H4 (cell line): Measurements from ENCODE around the gene ZNF341. TPM values are rescaled to one million over a fixed set of nuclear protein-coding genes. Genes with fewer than 3 reads are reported as not detected.
"Not testable (repeated sequence)": the region's sequence is repeated elsewhere in the genome, so short reads cannot be mapped to it uniquely, and the experiment has no call there.

ENCODE experiments used
- DNase-seq: peaks from one replicate; pipeline ENCODE4 v3.0.0-alpha.2; 2015; ENCODE audit warnings: low spot score
- total RNA-seq: library from RNA; depleted of rRNA; stranded (reverse); fragments of >200 nt; shearing (Covaris generic); gene quantifications from 2 replicates; pipeline ENCODE4 v1.2.3, GENCODE V29; 2014

The ZNF341 gene
- total RNA-seq, 1 experiment from 2014 or later, result 0.81 TPM

DNA sequence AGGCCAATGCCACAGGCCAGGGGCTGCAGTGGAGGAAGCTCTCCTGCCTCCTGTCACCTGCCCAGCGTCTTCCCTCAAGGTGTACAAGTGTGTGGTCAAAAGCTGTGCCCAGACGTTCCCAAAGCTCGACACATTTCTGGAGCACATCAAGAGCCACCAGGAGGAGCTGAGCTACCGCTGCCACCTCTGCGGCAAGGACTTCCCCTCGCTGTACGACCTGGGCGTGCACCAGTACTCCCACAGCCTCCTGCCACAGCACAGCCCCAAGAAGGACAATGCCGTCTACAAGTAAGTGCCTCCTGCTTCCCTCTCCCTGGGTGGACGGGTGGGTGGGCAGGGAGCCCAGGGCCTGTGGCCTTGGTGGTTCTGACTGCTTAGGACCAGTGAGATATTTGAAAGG is 38.2 kb downstream of the ZNF341 start:
- DNase-seq, result no peak

DNA sequence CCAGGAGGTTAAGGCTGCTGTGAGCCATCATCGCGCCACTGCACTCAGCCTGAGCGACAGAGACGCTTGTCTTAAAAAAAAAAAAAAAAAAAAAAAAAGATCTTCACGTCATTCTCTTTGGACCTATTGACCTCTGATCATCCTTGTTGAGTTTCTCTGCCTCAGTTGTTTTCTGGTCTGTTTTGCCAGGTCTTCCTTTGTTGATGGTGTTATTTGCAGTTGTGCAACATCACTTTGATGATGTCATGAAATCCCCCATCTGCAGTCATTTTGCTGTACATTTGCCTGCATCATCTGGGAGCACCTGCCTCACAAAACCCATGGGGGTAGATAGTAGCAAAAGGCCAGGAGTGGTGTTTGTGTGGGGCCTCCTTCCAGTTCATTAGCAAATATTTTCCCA is 40.1 kb downstream of the ZNF341 start:
- DNase-seq, result no peak

DNA sequence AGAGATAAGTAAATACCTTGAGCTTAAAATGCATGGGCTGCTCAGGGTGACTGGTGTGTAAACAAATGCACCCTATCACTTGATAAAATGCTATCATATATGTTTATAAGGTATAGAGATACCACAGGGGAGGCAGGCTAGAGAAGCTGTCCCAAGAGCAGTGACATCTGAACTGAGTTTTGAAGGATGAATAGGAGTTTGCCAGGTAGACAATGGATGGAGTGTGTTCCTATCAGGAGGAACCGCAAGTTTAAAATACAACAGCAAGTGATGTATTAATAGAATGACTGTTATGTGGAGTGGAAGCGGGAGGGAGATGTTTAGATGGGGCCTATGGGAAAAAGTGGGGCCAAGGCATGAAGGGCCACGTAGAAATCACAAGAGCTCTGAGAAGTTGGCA is 40.6 kb downstream of the ZNF341 start:
- no peak for DNase-seq

DNA sequence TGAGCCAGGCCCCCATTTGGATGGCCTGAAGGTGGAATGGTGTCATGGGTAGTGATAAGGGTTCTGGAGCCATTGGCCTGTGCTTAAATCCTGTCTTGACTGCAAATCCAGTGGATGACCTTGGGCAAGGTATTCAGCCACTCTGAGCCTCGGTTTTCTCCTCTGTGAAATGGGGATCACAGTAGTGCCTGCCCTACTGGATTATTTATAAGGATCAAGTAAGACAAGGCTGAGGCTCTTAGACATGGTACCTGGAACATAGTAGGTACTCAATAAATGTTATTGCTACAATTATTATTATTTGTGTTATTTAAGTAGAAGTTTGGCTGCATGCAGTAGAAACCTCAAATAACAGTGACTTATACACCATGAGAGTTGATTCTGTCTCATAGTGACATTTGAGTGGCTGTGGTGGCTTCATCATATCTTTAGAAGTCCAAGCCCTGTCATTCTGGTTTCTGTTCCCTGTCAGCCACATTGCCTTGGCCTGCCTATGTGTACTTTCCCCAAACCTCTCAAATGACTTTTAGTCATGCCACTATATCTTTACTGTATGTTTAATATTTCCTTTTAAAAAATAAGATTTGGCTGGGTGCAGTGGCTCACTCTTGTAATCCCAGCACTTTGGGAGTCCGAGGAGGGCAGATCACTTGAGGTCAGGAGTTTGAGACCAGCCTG is 41.8 kb downstream of the ZNF341 start:
- no peak for DNase-seq

DNA sequence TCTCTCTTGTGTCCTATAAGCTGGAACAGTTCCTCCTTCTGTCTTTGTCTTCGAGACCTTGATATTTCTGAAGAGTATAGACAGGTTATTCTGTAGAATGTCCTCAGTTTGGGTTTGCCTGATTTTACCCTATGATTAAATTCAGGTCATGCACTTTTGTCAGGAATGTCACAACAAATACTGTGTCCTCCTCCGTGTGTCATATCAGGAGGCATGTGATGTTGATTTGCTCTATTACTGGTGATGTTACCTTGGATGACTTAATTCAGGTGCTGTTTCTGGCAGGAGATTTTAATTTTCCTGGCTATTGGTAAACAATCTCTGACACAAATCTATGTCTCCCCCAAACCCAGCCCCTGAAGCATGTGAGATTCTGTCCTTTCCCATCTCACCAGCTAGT is 46.0 kb downstream of the ZNF341 start:
- DNase-seq, result no peak

DNA sequence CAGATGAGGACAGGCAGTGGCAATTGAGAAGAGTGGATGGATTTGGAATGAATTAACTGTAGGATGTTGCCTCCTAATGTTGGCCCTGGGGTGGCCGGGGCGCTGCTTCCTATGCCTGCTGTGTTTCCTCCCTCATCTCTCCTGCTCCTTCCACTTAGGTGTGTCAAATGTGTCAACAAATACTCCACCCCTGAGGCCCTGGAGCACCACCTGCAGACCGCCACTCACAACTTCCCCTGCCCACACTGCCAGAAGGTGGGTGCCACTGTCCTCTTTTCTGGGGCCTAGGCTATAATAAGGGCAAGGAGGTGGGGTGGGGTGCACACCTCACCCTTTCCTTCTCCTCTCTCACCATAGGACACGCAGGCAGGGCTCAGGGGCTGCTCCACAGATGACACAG is 49.3 kb downstream of the ZNF341 start:
- no peak for DNase-seq

DNA sequence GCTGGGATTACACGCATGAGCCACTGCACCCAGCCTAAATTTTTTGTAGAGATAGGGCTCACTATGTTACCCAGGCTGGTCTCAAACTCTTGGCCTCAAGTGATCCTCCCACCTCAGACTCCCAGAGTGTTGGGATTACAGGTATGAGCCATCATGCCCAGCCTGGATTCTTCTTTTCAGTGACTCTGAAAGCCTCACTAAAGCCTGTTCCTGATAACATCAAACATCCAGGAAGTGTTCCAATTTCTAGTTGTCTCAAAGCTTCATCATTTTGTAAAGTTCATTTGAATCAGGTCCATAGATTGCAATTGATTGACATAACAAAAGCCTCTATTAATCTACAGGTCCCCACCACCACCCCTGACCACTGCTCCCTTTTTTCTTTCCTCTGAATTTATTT is 50.1 kb downstream of the ZNF341 start:
- DNase-seq, result no peak

DNA sequence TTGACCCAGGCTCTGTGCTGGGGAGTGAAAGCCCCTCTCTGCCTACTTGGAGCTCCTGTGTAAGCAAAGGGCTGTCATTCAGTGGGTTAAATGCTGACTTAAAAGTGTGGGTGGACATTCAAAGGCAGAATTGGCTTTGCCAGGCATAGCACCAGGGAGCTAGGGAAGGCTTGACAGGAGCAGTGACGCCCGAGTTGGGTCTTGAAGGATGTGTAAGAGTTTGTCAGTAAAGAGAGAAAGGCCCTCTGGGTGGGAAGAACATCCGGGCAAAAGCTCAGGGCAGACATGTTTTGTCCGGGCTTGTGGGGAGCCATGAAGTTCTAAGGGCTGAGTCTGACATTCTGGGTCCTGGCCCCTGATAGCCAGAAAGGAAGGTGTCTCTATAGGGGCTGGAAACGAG is 51.5 kb downstream of the ZNF341 start:
- DNase-seq, result no peak

DNA sequence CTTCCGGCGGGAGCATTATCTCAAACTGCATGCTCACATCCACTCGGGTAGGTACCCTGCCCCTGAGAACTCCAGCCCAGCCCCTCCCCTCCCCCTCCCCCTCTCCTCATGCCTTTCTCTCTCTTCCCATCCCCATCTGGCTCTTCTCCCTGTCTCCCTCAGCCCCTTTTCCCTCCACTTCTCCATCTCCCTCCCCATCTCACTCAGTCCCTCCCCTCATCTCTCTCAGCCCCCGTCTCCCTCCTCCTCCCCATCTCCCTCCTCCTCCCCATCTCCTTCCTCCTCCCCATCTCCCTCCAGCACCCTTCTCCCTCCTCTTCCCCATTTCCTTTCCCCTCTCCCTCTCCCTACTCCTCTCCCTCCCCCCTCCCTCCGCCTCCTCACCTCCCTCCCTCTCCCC is 52.0 kb downstream of the ZNF341 start:
- DNase-seq, result no peak

DNA sequence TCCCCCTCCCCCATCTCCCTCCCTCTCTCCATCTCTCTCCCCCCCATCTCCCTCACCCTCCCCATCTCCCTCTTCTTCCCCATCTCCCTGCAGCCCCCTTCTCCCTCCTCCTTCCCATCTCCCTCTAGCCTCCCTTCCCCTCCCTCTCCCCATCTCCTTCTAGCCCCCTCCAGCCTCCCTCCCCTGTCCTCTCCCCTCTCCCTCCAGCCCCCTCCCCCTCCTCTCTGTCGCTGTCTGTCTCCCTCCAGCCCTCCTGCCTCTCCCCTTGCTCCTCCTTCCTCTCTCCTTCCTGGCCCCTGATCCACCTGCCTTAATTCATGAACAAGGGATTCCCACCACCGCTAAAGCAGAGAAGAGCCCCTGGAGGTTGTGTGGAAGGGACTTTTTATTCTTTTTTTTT is 52.4 kb downstream of the ZNF341 start:
- DNase-seq, result no peak

DNA sequence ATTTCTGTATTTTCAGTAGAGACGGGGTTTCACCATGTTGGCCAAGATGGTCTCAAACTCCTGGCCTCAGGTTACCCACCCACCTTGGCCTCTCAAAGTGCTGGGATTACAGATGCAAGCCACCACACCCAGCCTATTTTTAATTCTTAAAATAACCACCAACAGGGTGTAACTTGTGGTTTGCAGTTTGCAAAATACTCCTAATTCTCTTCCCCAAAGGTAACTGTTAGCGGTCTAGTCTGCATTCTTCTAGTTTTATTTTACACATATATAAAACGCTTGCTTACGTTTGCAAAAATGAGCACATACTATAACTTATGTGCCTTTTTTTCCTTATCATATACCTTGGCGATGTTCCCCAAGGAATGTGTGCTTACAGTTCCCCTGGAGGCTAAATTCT is 53.7 kb downstream of the ZNF341 start:
- DNase-seq, result no peak

DNA sequence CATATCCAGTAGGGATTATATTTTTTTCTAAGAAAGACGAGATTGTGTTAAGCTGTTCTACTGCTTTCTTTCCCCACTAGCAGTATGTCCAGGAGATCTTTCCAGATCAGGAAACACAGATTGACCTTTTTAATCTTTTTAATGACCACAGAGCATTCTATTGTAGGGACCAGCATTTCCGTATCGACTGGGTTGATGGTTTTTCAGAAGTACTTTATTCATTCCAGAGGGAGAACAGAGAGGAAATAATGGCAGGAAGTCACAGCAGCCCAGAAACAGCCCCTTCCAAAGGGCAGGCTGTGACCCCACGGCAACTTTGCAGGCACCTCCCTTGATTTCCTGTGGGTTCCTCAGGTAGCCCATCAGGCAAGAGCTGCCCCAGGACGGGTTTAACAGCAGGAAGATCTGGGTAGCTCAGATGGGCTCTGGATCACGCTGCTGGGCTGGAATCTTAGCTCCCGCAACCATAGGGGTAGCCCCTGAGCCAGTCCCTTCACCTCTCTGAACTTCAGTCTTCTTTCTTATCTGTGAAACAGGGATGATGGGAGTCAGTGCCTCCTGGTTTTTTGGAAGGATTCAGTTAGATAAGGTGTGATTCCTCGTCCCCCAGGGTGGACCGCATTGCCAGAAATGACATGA is 55.6 kb downstream of the ZNF341 start:
- no peak for DNase-seq

DNA sequence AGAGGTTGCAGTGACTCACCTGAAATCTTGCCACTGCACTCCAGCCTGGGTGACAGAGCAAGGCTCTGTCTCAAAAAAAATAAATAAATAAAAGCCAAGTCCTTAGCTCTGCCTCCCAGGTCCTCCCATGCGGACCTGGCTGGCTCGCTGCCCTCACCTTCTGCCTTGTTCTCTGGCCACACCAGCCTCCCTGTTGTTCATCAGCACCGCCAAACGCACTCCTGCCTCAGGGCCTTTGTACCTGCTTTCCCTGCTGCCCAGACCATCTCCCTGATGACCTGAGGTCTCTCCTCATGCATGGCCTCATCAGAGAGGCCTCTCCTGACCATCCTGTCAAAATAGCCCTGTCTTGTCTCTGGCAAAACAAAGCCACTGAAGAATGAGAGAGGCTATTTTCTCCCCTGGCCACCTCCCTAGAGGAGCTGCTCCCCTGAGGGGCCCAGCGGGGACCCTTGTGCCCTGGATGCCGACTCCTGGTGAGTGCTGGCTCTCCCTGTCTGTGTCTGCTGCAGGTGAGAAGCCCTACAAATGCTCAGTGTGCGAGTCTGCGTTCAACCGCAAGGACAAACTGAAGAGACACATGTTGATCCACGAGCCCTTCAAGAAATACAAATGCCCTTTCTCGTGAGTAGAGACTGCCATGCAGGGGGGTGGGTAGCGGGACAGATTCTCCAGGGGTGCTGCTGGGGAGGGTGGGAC is 56.7 kb downstream of the ZNF341 start:
- no peak for DNase-seq

DNA sequence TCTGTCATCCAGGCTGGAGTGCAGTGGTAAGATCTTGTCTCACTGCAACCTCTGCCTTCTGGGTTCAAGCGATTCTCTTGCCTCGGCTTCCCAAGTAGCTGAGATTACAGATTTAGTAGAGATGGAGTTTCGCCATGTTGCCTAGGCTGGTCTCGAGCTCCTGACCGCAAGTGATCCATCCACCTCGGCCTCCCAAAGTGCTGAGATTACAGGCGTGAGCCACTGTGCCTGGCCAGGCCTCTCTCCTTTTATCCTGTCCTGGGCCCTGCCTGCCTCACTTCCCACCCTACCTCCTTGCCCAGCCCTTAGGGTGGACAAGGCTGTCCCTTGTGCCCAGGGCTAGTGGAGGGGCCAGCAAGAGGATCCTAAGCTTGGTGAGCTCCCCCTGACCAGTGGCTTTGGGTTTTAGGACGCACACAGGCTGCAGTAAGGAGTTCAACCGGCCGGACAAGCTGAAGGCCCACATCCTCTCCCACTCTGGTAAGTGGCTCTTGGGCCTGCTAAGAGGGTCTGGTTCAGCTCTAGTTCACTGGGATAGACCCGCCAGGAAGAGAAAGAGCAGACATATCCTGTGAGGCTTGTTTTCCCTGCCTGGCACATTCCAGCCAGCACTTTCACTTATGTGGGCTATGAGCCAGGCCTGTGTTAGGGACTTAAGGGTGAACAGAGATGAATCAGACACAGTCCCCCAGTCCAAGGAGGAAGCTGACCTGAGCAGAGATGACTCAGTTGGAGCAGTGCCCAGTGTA is 57.5 kb downstream of the ZNF341 start:
- DNase-seq, result peak; percentile 89

DNA sequence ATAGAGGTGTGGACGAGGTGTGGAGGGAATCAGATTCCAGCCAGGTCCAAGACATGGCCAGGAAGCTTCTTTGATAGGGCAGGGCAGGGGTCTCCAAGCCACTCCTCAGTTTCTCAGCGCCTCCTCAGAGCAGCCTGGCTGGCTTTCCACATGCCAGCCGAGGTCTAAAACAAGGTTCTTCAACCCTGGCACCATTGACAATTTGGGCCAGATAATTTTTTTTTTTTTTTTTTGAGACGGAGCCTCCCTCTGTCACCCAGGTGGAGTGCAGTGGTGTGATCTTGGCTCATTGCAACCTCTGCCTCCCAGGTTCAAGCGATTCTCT is 58.0 kb downstream of the ZNF341 start:
- no peak for DNase-seq

DNA sequence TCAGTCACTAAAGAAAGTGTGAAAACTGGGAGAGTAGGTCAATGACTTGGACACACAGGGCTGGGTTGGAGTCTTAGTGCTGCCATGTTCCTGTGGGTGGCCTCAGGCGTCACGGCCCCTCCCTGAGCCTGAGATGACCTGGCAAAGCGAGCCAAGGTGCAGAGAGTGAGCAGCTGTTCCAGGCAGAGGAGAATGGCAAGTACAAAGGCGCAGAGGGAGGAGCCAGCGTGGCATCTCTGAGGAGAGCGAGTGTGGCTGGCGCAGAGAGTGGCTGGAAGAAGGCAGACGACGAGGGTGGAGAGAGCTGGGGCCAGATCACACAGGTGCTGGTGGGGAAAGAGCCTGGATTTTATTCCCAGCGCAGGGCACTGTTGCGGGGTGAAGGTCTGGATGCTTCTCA is 58.8 kb downstream of the ZNF341 start:
- DNase-seq, result no peak

DNA sequence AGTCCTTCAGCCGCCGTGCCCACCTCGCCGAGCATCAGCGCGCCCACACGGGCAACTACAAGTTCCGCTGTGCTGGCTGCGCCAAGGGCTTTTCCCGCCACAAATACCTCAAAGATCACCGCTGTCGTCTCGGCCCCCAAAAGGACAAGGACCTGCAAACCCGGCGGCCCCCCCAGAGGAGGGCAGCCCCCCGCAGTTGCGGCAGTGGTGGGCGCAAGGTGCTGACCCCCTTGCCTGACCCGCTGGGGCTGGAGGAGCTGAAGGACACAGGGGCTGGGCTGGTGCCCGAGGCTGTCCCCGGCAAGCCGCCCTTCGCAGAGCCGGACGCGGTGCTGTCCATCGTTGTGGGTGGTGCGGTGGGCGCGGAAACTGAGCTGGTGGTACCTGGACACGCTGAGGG is 59.2 kb downstream of the ZNF341 start:
- DNase-seq, result no peak

DNA sequence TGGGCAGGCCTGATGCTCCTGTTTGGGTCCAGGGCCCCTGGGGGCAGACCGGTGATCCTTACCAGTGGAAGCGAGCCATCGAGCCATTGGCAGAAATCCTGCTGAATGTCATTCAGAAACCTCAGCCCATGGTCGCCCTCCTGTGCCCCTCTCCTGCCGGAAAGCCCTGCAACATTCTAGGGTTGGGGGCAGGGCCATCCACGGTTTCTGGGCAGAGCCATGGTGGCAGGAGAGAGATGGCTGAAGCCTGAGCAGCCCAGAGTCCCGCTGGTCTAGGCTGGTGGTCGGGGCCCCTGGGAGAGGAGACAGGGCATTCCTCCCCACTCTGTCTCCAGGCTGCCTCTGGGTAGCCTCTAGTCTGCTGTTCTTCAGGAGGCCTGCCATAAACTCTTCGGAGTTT is 59.7 kb downstream of the ZNF341 start:
- no peak for DNase-seq

DNA sequence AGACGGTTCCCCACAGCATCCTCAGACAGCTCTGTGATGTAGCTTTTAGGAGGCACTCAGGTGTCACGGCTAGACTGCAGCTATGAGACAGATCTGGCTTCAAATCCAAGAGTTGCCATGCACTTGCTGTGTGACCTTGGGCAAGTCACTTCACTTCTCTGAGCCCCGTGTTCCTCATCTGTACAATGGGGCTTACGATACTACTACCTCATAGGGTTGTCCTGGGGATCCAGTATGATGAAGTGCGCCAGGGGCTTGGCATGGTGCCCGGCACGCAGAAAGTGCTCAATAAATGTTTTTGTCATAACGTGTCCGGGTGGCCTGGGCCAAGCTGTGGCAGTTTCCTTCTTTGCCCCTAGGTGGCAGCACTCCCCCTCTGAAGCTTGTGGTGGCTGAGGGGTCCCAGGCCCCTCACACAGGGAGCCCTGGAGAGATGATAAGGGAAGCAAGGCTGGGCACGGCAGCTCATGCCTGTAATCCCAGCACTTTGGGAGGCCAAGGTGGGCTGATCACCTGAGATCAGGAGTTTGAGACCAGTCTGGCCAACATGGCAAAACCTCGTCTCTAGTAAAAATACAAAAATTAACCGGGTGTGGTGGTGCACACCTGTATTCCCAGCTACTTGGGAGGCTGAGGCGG is 60.3 kb downstream of the ZNF341 start:
- DNase-seq, result no peak

DNA sequence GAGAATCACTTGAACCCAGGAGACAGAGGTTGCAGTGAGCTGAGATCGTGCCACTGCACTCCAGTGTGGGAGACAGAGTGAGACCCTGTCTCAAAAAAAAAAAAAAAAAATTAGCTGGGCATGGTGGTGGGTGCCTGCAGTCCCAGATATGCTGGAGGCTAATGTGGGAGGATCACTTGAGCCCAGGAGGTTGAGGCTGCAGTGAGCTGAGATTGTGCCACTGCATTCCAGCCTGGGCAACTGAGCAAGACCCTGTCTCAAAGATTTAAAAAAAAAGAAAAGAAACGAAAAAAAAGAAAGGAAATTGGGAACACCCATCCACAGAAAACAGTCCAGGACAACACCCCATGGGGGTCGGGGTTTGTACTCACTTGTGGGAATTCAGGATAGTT is 60.8 kb downstream of the ZNF341 start:
- not testable (repeated sequence) for DNase-seq

DNA sequence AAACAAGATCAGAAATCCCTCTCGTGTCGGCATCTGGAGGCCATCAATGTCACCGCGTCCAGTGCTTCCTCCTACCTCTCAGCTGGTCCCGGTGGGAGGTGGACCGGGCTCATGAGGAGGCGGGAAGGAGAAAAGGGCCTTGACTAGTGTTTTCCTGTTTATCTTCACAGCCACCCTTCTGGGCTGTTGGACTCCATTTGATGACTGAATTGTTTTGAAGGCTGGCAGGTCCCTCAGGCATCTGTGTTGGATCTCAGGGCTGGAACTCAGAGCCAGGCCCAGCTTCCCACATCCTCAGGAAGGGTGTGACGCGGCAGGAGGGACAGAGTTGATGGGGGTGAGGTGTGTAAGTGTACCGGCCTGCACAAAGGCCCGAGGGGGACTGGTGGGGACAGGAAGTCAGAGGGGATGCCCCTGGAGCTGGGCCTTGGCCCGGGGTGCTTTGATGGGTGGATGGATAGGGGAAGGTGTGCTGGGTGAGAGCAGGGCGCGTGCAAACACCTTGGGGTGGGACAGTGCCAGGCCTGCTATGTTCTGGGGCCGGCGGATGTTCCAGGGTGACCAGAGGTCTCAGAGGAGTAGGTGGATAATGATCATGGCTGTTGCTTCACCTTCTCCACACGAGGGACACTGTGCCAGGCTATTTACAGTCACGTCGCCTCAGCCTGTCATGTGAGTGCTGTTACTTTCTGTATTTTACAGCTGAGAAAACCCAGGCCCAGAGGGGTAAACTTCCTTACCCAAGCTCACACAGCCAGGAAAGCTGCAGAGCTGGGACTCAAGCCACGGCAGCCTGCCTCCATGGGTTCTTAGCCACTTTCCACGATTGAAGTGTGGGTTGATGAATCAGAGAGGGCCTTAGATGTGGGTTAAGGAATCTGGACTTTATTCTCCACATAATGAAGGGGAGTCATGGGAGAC is 61.5 kb downstream of the ZNF341 start:
- no peak for DNase-seq
